ENCODE data around the gene ROGDI. TPM values are rescaled to one million over a fixed set of nuclear protein-coding genes. Genes with fewer than 3 reads are reported as not detected.
A peak's percentile ranks its signal among the peaks of the same experiment; 100 is the strongest.

Gene ROGDI
- 38.4 TPM for polyA plus RNA-seq (2013, experiment 1 of 2; ENCODE audit: insufficient read length)
- 38.9 TPM for polyA plus RNA-seq (2013, experiment 2 of 2; ENCODE audit: insufficient read length)

- DNase-seq, result peak; percentile 9
Measured at GRCh38 chr16:4801962-4802658, at the start of gene ROGDI. ROGDI (minus strand) TSS chr16:4802633; CDS start chr16:4802571, 62 bp downstream.

GRCh38 chr16:4850211-4850610, 47.8 kb upstream of the ROGDI start:
- no peak for DNase-seq

- DNase-seq, result peak; percentile 58
Measured at GRCh38 chr16:4847774-4848587, 45.5 kb upstream of the ROGDI start.

GRCh38 chr16:4846901-4847773, 44.7 kb upstream of the ROGDI start, which contains the start of the genes GLYR1 and UBN1:
GLYR1 (minus strand) TSS chr16:4847288; CDS start chr16:4847265, 23 bp downstream.
UBN1 (plus strand) TSS chr16:4847481; CDS start chr16:4852918, 5,437 bp downstream.
- DNase-seq, result peak; percentile 97

GRCh38 chr16:4846503-4846900, 44.1 kb upstream of the ROGDI start:
- DNase-seq, result peak; percentile 48

GRCh38 chr16:4840984-4841383, 38.6 kb upstream of the ROGDI start:
- no peak for DNase-seq

GRCh38 chr16:4839942-4840341, 37.5 kb upstream of the ROGDI start:
- DNase-seq, result no peak

GRCh38 chr16:4837733-4838501, 35.5 kb upstream of the ROGDI start:
- DNase-seq, result no peak

- DNase-seq, result no peak
Measured at GRCh38 chr16:4836727-4837126, 34.3 kb upstream of the ROGDI start.

GRCh38 chr16:4833584-4833983, 31.2 kb upstream of the ROGDI start:
- DNase-seq, result no peak

- DNase-seq, result no peak
Measured at GRCh38 chr16:4832698-4833343, 30.4 kb upstream of the ROGDI start.

- DNase-seq, result no peak
Measured at GRCh38 chr16:4831616-4832015, 29.2 kb upstream of the ROGDI start.

- DNase-seq, result no peak
Measured at GRCh38 chr16:4830408-4830807, 28.0 kb upstream of the ROGDI start.

GRCh38 chr16:4828567-4829321, 26.3 kb upstream of the ROGDI start:
- no peak for DNase-seq

- no peak for DNase-seq
Measured at GRCh38 chr16:4826980-4827379, 24.5 kb upstream of the ROGDI start.

GRCh38 chr16:4826526-4826925, 24.1 kb upstream of the ROGDI start:
- no peak for DNase-seq

GRCh38 chr16:4825196-4825595, 22.8 kb upstream of the ROGDI start:
- no peak for DNase-seq

- no peak for DNase-seq
Measured at GRCh38 chr16:4820652-4821051, 18.2 kb upstream of the ROGDI start.

GRCh38 chr16:4814542-4815173, 12.2 kb upstream of the ROGDI start:
- no peak for DNase-seq

GRCh38 chr16:4814046-4814445, 11.6 kb upstream of the ROGDI start:
- DNase-seq, result no peak
